ENCODE results near the gene GARNL3.

GRCh38 chr9:127316586-127317323 is 52.2 kb downstream of the GARNL3 start:
- TF ChIP-seq POLR2A (IDR thresholded peaks at IDR 0.05; ENCODE audit: low read depth, low read length): no peak
- no peak for TF ChIP-seq TAF1 (IDR thresholded peaks at IDR 0.05; ENCODE audit: low read depth, low read length)

All from GM12891 (cell line).